ENCODE measurements around the gene SHC2.
A peak's percentile ranks its signal among the peaks of the same experiment; 100 is the strongest.

DNA sequence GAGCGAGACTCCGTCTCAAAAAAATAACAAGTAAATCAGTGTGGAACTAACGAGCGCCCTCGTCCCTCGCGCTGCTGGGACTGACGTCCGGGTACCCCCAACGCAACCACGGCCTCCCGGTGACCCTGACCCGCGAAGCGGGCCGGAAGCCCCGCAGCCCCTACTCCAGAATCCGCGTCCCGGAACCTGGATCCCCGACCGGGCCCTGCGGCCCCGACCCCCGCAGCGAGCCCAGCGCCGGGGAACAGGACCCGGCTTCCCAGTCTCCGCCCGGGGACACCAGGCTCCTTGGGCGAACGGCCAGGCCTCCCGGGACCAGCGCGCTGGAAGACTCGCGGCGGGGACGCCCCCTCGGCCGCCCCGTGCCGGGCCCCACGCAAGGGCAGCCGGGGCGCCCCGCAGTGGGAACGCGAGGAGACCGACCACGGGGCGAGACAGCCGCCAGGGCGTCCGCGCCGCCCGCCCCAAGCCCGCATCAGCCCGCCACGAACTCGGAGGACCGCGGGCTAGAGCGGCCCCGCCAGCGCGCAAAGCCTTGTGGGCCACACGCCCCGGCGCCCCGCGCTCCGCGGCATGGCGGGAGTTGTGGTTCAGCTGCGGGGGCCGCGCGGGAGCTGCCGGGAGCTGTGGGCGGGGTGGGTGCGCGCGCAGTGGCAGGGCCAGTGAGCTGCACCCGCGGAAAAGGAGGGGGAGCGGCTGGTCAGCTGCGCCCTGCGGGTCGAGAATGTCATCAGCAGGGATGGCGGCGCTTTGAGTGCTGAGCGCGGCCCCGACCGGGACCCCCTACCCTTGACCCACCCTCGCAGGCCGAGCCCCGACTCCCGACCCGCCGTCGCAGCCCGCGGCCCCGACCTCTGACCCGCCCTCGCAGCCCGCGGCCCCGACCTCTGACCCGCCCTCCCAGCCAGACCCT, 27.9 kb upstream of the SHC2 start:
- TF ChIP-seq EZH2 (IDR thresholded peaks at IDR 0.05; ENCODE audit: low read depth, low read length, severe bottlenecking) (no peak), CREB1 (IDR thresholded peaks at IDR 0.05) (peak; percentile 50; the same call in 1 of the 2 replicates), RNF2 (IDR thresholded peaks at IDR 0.05; ENCODE audit: borderline replicate concordance, low read depth, low read length, missing control alignments, poor library complexity, severe bottlenecking) (no peak), SIX5 (IDR thresholded peaks at IDR 0.05; ENCODE audit: low read depth, low read length) (peak; percentile 69; the same call in 1 of the 2 replicates)
- TF ChIP-seq, protein P1, sequence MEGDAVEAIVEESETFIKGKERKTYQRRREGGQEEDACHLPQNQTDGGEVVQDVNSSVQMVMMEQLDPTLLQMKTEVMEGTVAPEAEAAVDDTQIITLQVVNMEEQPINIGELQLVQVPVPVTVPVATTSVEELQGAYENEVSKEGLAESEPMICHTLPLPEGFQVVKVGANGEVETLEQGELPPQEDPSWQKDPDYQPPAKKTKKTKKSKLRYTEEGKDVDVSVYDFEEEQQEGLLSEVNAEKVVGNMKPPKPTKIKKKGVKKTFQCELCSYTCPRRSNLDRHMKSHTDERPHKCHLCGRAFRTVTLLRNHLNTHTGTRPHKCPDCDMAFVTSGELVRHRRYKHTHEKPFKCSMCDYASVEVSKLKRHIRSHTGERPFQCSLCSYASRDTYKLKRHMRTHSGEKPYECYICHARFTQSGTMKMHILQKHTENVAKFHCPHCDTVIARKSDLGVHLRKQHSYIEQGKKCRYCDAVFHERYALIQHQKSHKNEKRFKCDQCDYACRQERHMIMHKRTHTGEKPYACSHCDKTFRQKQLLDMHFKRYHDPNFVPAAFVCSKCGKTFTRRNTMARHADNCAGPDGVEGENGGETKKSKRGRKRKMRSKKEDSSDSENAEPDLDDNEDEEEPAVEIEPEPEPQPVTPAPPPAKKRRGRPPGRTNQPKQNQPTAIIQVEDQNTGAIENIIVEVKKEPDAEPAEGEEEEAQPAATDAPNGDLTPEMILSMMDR (IDR thresholded peaks at IDR 0.05; ENCODE audit: control extremely low read depth in 1 of 3, insufficient read depth in 1 of 3, low read depth in 1 of 3, low read length in 3 of 3), result no peak

Measured in H1 (cell line).